Brain pericyte (primary cell): ENCODE results near the gene VWA1.

Experiments used
- DNase-seq: peaks from one replicate; pipeline ENCODE4 v3.0.0-alpha.2; 2012; ENCODE audit warnings: low read depth, low spot score

Gene VWA1, protein sequence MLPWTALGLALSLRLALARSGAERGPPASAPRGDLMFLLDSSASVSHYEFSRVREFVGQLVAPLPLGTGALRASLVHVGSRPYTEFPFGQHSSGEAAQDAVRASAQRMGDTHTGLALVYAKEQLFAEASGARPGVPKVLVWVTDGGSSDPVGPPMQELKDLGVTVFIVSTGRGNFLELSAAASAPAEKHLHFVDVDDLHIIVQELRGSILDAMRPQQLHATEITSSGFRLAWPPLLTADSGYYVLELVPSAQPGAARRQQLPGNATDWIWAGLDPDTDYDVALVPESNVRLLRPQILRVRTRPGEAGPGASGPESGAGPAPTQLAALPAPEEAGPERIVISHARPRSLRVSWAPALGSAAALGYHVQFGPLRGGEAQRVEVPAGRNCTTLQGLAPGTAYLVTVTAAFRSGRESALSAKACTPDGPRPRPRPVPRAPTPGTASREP

DNA sequence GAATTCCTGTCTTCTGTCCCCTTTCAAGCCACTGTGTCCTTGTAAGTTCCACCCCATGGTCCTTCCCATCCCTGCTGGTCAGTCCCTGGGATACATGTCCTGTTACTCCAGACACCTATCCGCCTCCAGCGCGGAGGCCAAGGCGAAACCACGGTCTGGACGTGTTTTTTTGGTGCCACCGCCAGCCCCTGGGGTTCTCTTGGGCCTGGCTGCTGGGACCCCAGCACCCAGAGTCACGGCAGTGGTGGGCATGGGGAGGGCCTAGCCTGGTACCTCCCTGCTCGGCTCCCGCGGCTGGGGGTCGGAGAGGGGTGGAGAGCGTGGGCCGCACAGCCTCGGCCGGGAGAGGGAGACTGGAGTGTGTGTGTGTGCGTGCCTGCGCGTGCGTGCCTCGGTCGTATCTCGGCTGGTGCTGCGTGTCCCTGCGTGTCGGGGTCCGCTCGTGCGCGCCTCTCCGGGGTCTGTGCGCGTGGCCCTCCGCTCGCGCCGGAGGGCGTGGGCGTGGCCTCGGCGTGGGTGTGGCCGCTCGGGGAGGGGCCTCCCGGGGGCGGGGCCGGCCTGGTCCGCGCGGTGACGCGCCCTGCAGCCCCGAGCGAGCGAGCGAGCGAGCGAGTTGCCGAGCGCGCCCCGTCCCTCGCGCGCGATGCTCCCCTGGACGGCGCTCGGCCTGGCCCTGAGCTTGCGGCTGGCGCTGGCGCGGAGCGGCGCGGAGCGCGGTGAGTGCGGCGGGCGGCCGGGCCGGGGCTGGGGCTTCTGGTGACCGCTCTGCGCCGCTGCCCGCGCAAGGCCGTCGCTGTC, at the start of gene VWA1:
Gene VWA1 (plus strand): TSS at position 585 of the 798 bp plus-strand sequence. CDS start 59 bp downstream, at position 644.
- DNase-seq = no peak

DNA sequence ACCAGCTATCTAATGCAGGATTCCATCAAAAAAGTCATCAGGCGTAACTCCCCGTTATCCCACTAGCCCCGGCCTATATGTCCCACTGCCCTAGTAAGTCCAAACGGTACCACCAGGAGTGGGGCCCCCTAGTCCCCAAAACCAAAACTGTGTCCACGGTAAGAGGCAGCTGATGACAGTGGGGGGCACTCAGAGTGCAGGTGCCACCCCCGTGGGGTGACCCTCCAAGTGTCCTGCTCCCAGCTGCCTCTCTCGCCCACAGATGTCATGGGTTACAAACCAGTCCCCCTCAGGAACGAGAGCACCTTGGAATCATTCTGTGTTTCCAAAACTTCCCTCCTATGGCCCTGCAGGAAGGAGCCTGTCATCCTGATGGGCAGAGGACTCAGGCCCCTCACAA, 49.6 kb upstream of the VWA1 start:
- DNase-seq = no peak

DNA sequence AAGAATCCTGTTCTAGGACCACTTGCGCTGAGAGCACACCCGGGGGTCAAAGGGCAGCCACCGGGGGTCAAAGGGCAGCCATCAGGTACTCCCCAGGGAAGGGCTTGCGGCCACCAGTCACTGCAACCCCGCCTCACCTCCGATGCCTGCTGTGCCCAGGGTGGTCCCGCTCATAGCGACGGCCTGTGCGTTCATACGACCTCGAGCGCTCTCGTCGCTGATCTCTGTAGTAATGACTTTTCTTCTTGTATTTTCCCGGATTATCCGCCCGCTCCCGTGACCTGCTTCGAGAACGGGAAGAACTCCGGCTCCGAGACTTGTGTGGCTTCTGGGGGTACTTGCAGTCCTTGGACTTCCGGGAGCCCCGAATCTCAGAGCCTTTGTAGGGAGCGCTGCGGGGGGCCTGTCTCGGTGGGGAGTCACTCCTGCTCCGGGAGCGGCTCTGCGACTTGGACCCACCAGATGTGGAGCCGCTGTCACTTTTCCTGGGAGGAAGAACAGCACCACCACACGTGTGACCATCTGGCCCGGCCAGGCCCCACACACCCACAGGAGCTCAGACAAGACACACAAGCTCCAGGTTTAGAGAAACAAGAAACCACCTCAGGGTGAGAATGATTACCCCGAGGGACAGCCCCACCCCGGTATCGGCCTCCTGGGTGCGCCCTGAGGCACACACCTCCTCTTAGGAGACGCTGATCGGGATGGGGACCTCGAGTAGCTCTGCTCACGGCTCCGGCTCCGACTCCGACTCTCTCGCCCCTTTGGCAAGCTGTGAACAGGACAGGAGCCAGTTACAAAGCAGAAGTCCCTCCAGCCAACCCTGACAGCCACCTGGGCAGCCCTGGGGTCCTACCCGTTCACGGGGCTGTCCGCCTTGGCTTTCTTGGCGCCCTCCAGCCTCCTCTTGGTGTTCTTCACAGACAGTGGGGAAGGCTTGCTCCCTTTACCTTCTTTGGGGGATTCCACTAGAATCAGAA, 48.1 kb upstream of the VWA1 start:
- no peak for DNase-seq

DNA sequence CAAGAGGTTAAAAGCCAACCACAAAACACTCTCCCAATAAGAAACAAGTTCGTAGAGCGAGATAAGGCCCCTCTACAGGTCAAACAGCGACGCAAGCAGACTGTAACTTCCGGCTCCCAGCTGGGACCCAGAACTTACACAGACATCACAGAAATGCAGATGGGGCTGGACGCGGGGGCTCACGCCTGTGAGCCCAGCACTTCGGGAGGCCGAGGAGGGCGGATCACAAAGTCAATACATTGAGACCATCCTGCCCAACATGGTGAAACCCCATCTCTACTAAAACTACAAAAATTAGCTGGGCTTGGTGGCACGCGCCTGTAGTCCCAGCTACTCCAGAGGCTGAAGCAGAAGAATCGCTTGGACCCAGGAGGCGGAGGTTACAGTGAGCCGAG, 47.4 kb upstream of the VWA1 start:
- no peak for DNase-seq

DNA sequence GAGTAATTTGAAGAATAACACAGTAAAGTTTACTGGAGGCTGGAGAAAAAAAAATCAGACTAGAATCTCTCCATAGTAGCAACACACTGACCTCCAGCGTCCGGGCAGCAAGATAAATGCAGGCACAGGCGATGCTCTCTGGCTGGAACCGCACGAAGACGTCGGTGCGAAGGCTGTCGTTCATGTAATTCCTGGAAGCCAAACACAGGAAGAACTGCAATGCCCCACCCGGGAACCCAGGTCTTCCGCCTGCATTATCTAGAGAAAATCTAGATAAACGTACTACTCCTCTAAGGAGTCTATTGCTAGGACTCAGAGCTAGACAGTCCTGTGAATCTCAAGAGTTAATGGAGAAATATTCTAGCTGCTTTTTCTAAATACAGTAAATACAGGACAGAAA, 44.8 kb upstream of the VWA1 start:
- DNase-seq = no peak

DNA sequence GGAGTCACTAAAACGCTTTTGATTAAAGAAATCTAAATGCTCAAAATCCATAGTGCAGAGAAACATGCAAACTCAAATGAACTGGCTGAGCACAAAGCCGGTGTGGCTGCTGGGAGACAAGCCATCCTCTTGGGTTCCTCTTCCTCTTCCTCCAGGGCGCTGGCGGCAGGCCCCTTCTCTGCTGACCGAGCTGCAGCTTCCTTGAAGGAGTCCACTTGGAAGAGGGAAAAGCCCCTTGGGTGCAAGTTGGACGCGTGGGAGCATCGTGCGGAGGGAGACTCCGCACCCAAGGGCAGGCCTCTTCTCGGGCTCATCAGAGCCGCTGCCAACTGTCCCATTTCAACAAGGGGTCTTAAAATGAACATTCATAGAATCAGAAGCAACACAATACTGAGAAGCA, 44.3 kb upstream of the VWA1 start:
- no peak for DNase-seq

DNA sequence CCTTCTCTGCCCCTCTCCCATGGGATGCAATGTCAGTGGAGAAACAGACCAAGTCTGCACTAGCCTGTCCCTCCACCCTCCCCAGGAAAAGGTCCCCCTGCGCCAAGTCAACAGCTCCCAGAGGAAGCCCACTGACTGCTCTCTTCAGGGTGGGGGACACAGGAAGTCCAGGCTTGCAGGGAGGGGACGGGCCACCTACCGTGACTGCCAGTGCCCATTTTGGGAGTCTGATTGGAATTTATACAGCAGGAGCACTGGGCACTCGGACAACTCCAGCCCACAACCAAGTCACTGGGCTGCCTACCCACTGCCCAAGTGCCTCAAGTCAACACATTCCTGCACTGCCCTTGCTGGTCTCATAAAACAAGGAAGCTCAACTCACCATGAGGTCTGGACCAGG, 42.5 kb upstream of the VWA1 start:
- no peak for DNase-seq

DNA sequence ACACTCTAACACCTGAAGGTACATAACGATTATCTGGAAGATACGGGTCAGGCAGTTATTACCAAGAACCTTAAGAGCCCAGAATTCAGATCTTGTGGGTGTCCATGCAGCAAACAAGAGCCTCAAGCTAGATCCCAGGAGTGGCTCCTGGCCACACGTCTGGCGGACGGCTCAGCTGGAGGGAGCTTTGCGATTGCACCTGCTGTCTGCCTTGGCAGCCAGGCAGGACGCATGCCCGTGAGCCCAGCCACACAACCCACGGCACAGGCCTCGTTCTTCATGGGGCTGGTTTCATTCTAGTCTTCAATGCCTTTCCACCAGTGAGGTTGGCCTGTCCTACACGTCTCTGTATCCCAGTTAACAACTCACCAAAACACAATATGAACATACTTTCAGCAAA, 42.1 kb upstream of the VWA1 start:
- DNase-seq = no peak

DNA sequence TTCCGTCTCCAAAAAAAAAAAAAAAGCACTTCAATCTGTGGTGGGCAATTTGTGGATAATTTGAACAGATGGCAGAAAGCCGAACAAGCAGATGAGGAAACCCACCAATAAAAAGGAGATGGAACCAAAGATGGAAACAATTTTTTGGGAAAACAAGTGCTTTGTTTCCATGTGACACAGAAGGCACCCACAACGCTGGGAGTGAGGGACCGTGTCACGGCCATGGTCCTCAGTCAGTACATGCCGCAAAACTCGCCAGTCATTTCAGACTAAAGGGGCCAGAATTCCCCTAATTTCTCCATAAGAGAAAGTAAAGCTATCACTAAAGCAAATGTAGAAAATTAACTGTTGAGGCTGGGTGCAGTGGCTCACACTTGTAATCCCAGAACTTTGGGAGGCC, 41.4 kb upstream of the VWA1 start:
- no peak for DNase-seq

DNA sequence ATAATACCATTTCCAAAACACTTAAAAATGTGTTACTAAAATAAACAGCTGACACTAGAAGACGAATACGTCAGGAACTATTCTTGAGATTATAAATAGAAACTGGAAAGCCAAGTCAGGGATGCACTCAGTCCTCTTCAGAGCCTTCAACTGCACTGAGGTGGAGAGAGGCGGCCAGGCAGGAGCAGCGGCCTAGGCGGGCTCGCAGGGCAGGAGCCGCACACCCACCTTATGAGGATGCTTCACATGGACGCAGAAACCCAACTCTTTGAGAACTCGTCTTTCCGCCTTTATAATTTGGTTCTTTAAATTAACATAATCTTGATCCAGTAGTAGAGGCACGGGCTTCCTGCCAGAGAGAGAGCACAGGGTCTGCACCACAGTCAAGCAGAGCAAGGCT, 40.3 kb upstream of the VWA1 start:
- DNase-seq = no peak

DNA sequence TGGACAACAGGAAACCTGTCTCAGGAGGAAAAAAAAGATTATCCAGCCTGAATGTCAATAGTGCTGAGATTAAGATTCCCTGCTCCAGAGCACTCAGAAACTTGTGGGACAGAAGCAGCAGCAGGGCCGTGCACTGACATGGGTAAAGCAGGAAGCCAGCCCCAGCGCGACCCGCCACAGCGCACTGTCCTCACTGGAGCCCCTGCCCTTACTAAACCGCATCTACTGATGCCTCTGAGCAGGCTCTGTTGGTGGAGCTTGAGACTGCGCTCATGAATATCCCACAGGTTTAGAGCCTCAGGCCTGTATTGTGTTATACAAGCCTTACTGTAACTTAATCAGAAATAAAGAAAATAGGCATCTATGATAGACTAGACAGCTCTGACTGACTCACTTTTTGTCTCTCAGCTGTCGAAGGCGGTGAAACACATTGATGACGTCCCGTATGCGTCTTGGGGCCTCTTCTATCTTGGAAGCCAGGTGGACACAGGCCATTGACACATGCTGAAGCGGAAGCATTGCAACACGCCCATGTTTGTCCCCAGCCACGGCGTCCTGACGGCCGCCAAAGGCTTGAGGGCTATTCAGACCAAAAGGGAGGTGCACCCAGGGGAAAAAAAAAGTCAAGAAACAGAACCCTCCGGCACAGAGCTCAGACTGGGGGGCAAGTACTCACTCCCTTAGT, 37.5 kb upstream of the VWA1 start:
- DNase-seq = no peak

DNA sequence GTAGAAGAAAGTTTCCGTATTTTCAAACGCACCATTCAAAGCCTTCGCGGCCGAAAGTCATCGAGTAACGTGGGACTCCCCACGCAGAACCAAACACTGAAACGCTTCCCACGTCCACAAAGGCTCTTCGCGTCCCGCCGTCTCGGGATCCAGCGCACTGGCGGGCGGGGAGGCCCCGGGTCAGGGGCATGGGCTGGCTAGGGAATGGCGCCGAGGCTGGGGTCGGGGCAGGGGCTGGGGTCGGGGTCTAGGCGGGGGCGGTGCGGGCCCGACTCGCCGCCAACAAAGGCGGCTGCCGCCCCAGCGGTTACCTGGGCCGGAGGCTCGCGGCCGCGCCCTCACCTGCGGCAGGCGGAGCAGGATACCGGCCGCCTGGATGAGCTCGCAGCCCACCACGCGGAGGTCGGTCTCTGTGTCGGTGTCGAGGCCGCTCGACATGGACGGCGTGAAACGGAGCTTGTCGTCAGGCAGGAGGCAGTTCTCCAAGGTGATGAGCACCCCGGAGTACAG, 36.8 kb upstream of the VWA1 start:
- DNase-seq = no peak

DNA sequence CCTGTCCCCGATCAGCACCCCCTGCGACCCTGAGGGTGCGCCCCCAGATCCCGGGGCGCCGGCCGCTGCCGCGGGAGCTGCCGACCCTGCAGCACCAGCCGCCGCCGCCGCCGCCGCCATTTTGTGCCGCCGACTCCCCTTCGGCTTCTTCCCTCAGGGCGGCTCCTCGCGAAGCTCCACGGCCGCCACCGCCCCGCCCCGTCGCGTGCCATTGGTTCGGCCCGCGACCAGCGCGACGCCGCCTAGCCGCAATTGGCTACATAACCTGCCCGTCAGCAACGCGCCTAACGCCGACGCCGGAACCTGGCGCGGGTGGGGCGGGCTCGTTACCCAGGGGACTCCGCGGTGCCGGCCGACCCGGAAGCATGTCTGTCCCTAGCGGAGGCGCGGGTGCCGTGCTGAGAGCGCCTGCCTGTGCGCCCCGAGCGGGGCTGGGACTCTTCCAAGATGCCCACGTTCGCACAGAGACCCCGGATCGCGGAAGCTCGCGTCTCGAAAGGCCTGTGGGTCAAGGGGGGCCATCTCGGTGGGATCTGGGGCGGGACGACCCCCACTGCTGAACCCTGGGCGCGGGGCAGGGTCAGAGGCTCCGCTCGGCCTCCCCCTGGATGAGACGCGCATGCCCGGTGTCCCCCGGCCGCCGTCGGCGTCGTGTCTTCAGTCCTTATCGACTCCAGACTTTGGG, 36.2 kb upstream of the VWA1 start, which contains the start of gene CCNL2:
Gene CCNL2 (minus strand): TSS at position 149 of the 685 bp plus-strand sequence. CDS start 29 bp downstream, at position 120.
- DNase-seq = peak; percentile 97

DNA sequence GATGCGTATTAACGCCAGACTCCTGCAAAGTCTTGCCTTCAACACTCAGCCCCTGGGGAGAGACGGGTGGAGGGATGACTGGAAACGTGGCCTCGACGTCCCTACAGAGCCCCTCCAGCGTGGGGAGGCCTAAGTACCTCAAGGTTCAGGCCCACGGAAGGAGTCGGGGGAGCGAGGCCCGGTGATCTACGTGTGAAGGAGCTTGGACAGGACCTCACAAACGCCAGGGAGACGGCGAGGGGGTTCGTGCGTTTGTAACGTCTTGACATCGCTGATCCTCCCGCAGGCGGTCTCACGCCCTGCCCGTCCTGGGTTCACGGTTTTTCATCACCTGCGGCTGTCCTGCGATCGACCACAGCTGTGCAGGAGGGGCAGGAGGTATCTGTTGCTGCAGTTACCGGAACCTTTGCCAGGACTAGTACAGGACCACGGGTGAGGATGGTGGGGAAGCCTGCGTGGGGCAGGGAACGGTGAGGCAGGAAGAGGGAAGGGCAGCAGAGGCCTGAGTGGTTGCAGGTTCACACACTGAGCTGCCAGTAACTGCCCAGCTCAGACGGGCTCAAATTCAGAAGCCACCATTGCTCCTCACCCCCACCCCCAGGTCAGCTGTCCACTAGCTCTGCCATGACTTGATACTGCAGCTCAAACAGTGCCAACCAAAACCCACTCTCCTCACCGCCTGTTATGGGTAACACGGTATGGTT, 35.5 kb upstream of the VWA1 start:
- DNase-seq = no peak

DNA sequence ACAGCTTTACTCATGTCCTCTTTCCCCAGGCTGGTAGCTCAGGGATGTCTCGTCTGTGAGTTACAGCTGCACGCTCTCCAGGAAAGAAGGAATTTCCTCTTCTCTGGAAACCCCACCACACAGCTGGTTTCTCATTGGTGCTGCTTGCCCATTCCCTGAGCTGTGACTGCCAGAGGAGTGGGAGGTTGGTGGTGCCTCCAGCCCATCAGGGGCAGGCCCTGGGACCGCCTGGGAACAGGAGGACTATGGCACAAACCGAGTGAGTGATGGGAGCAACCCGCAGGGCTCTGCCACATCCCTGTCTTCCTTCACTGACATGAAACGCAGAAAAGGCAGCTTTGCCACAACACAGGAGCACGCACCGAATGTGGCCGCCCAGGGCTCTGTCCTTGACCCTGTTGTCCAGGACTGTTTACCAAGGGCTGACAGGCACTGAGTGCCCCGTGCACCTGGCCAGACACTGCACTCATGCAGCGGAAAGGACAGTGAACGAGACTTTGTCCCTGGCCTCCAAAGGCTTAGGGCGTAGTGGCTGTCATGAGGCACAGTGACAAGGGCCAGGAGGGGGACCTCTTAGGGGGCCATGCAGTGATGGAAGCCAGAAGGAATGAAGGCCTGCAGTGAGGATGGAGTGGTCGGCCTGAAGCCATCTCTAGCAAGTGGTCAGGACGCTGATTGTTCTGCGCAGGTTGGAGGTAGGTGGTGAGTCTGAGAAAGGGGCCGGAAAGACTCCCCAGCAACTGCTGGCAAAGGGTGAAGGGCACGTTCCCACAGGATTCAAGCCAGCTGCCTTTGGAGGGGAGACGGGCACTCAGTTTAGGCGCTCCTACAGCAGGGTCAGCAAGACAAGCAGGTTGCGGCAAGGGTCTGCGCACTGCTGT, 34.7 kb upstream of the VWA1 start:
- DNase-seq = no peak

DNA sequence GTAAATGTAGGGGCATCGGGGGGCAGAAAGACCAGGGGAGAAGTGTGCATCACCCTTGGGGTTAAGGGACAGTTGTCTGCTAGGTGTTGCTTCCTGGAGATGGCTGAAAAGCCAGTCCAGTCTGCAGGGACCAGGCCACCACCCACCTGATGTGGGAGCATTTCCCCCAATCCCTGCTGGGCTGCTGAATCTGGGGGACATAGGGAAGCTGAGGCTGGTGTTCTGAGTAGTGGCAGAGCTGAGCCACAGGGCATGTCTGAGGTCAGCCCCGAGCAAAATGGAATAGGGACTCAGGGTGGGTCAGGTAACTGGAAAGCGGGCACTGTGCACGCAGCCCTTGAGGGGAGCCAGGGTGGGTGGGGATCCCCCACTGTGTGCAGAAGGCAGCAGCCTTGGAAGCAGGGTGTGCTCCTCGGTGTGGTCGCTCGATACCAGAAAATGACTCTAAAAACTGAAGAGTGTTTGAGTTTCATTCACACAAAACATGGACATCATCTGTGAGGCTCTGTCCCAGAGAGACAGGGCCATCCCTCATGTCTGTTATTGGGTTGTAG, 34.0 kb upstream of the VWA1 start:
- DNase-seq = no peak

DNA sequence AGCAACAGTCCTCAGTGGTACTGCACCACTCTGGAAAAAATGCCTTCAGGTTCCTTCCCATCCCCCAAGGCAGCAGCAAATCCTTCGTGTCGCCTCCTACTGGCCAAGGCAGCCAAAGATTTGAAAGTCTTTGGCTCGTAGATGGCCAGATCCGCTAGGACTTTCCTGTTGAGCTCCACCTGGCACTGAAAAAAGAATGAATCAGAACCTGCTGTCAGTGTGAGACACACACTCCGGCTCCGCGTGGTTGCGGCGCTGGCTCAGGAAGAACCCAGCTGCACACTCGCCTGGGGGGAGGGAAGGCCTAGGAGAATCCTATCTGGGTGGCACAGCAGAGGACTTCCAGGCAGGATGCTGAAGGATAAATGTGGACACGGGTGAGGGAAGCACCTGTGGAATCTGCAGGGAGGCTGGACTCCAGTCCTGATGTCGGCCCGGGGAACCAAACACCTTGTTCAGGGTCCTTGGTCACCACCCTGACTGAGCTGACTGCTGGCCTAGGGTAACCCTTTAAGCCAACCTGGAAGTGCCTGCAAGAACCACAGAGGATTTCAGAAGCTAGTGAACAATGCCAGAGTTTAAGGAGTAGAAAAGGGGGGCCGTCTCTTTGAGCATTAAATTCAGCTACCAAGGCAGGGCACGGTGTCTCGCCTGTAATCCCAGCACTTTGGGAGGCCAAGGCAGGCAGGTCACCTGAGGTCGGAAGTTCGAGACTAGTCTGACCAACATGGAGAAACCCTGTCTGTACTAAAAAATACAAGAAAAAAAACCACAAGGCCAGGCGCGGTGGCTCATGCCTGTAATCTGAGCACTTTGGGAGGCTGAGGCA, 33.2 kb upstream of the VWA1 start:
- DNase-seq = no peak
